Endodermal cell (in vitro differentiated cells): ENCODE measurements around the gene ZNF136. TPM values are rescaled to one million over a fixed set of nuclear protein-coding genes. Genes with fewer than 3 reads are reported as not detected.

Experiments
- DNase-seq: peaks from one replicate; pipeline ENCODE4 v3.0.0-alpha.2; 2017
- H3K27ac ChIP-seq: 2 replicates; pipeline ENCODE4 v1.5.1; 2013; ENCODE audit warnings: mild to moderate bottlenecking, low read depth, low read length, moderate library complexity
- H3K27me3 ChIP-seq: 2 replicates; pipeline ENCODE4 v1.6.1; 2013; ENCODE audit warnings: mild to moderate bottlenecking, low read length, moderate library complexity; ENCODE audit not compliant: insufficient read depth, control insufficient read depth, poor library complexity, severe bottlenecking
- H3K36me3 ChIP-seq: 2 replicates; pipeline ENCODE4 v1.7.0; 2013; ENCODE audit warnings: mild to moderate bottlenecking, low read length, moderate library complexity; ENCODE audit not compliant: control insufficient read depth, insufficient read depth
- H3K4me1 ChIP-seq: one replicate; pipeline ENCODE4 v1.7.0; 2013; ENCODE audit warnings: low read length; ENCODE audit not compliant: control insufficient read depth, insufficient read depth
- H3K4me3 ChIP-seq: 2 replicates; pipeline ENCODE4 v1.5.1; 2013; ENCODE audit warnings: mild to moderate bottlenecking, low read length, moderate library complexity
- H3K9ac ChIP-seq: 2 replicates; pipeline ENCODE4 v1.6.1; 2013; ENCODE audit warnings: mild to moderate bottlenecking, low read length, moderate library complexity; ENCODE audit not compliant: poor library complexity, severe bottlenecking; ENCODE audit errors: extremely low read depth
- H3K9me3 ChIP-seq: 2 replicates; pipeline ENCODE4 v1.6.1; 2013; ENCODE audit warnings: mild to moderate bottlenecking, low read length, moderate library complexity; ENCODE audit not compliant: control insufficient read depth
- H3K27ac Mint-ChIP-seq: 2 replicates; pipeline ENCODE4 v1.8.0; 2020; ENCODE audit warnings: mixed read lengths
- H3K27me3 Mint-ChIP-seq: 2 replicates; pipeline ENCODE4 v1.8.0; 2021; ENCODE audit warnings: mild to moderate bottlenecking, mixed read lengths; ENCODE audit not compliant: insufficient read depth
- H3K36me3 Mint-ChIP-seq: 2 replicates; pipeline ENCODE4 v1.8.0; 2020; ENCODE audit warnings: low read depth, mixed read lengths
- H3K4me1 Mint-ChIP-seq: 2 replicates; pipeline ENCODE4 v1.8.0; 2020; ENCODE audit warnings: mixed read lengths
- H3K4me3 Mint-ChIP-seq: 2 replicates; pipeline ENCODE4 v1.8.0; 2020; ENCODE audit warnings: mild to moderate bottlenecking, moderate library complexity, mixed read lengths
- H3K9me3 Mint-ChIP-seq: 2 replicates; pipeline ENCODE4 v1.8.0; 2020; ENCODE audit warnings: mild to moderate bottlenecking, mixed read lengths
- CTCF ChIP-seq: fragments of 200-600 bp; sonication (generic); conservative IDR thresholded peaks from 2 replicates; pipeline ENCODE4 v1.5.0; 2021; ENCODE audit warnings: antibody characterized with exemption, mild to moderate bottlenecking
- WGBS, 2 experiments: methylation state at CpG; one replicate each; pipeline versions ENCODE4 v1.1.5 to v1.1.7; 2013; ENCODE audit warnings: missing lambda C conversion rate in 2 of 2, mixed read lengths in 1 of 2; ENCODE audit not compliant: insufficient coverage in 1 of 2, insufficient read length in 1 of 2; 5-methylcytosine and 5-hydroxymethylcytosine counted together
- total RNA-seq, 2 donors: library from RNA; stranded (reverse); fragmentation: NEBNext Ultra II Directional in 1 of 2; extraction: Animal tissue kit (Norgen Biotek cat#: 25700) in 1 of 2; gene quantifications; 2 replicates in 1 of 2; 3 replicates in 1 of 2; pipeline ENCODE4 v1.2.1, GENCODE V29; 2021

The ZNF136 gene
- total RNA-seq, 2 donors from 2014 or later, result 9.2 to 16.2 TPM

- no peaks in the 10 kb centered on the region for H3K27me3 ChIP-seq
- TF ChIP-seq CTCF, result peak; percentile 93
- H3K36me3 ChIP-seq, result peaks cover 65% of the 10 kb centered on the region
- H3K4me1 ChIP-seq, result peaks cover 5% of the 10 kb centered on the region
- Mint-ChIP-seq H3K4me1 (peaks cover 8% of the 10 kb centered on the region), H3K27me3 (no peaks in the 10 kb centered on the region), H3K36me3 (peaks cover 65% of the 10 kb centered on the region), H3K4me3 (peak overlapping the region; percentile 90), H3K27ac (peak overlapping the region; percentile 76), H3K9me3 (peaks cover 72% of the 10 kb centered on the region)
- H3K9me3 ChIP-seq, result peaks cover 50% of the 10 kb centered on the region
- H3K9ac ChIP-seq, result peak overlapping the region; percentile 97
- WGBS, 2 experiments, result 43 to 57% methylated on average over 5 to 17 of the region's 17 CpGs
- no peak overlapping the region for H3K27ac ChIP-seq
- DNase-seq, result peak; percentile 96
- peak overlapping the region; percentile 87 for H3K4me3 ChIP-seq
Observed at GRCh38 chr19:12140545-12141404, 22.1 kb upstream of the ZNF136 start.

- H3K27me3 ChIP-seq, result no peaks in the 10 kb centered on the region
- peak; percentile 5 for TF ChIP-seq CTCF
- H3K4me1 ChIP-seq, result peaks cover 5% of the 10 kb centered on the region
- H3K27me3 Mint-ChIP-seq, result no peaks in the 10 kb centered on the region
- H3K4me3 ChIP-seq, result no peak overlapping the region
- no peak overlapping the region for H3K4me3 Mint-ChIP-seq
- 78 to 83% methylated on average over 9 to 10 of the region's 10 CpGs for WGBS, 2 experiments
- DNase-seq, result no peak
- peaks cover 8% of the 10 kb centered on the region for H3K4me1 Mint-ChIP-seq
- H3K36me3 Mint-ChIP-seq, result peaks cover 67% of the 10 kb centered on the region
- H3K9ac ChIP-seq, result no peak overlapping the region
- no peak overlapping the region for H3K27ac Mint-ChIP-seq
- peaks cover 66% of the 10 kb centered on the region for H3K36me3 ChIP-seq
- no peak overlapping the region for H3K27ac ChIP-seq
- peaks cover 74% of the 10 kb centered on the region for H3K9me3 Mint-ChIP-seq
- peaks cover 52% of the 10 kb centered on the region for H3K9me3 ChIP-seq
Observed at GRCh38 chr19:12141405-12141736, 21.5 kb upstream of the ZNF136 start.

DNA sequence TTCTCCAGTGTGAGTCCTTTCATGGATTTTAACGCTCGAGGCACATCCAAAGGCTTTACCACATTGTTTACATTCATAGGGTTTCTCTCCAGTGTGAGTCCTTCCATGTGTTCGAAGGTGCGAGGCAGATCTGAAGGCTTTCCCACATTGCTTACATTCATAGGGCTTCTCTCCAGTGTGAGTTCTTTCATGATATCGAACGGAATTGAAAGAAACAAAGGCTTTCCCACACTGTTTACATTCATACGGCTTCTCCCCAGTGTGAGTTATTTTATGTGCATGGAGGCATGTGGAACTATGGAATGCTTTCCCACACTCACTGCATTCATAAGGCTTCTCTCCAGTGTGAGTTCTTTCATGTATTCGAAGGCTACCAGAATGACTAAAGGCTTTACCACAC is 17.5 kb upstream of the ZNF136 start:
- Histone ChIP-seq H3K36me3 (peaks cover 82% of the 10 kb centered on the region), H3K4me1 (peaks cover 5% of the 10 kb centered on the region), H3K27me3 (no peaks in the 10 kb centered on the region), H3K27ac (no peak overlapping the region), H3K4me3 (peak overlapping the region; percentile 61), H3K9me3 (peaks cover 61% of the 10 kb centered on the region), H3K9ac (no peak overlapping the region)
- TF ChIP-seq CTCF, result no peak
- DNase-seq, result no peak
- Mint-ChIP-seq H3K4me1 (peaks cover 7% of the 10 kb centered on the region), H3K27me3 (no peaks in the 10 kb centered on the region), H3K4me3 (no peak overlapping the region), H3K9me3 (peaks cover 79% of the 10 kb centered on the region), H3K27ac (no peak overlapping the region), H3K36me3 (peaks cover 76% of the 10 kb centered on the region)
- WGBS, 2 experiments, result 97 to 100% methylated on average over 4 to 8 of the region's 8 CpGs
